GM10266 (cell line): ENCODE data around the gene STXBP6.

Source experiments
- DNase-seq: peaks from one replicate; pipeline ENCODE4 v3.0.0; 2012; ENCODE audit errors: extremely low spot score
- TF ChIP-seq, protein P1 (sequence below): IDR thresholded peaks from 2 replicates; pipeline ENCODE4 v1.5.1; 2012; ENCODE audit warnings: mild to moderate bottlenecking, low read depth; ENCODE audit not compliant: control insufficient read depth, insufficient read depth; ENCODE audit errors: missing control alignments

STXBP6 gene

DNA sequence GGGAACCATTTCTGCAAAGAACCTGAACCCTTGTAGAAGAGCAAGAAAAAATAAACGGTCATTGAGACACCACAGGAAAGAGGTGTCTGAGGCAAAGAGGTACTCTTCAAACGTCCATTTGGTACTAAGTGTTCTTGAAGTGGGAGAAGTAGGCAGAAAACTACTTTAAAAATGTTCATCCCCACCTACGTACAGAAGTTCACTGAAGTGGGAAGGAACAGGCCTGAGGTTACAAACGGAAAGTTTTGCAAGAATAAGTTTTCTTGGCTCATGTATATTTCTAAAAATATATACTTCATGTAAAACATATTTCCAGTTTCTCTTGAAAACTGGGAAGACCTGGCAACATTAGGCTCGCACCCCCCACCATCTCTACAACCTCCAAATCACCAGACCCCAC, 61.2 kb downstream of the STXBP6 start:
- TF ChIP-seq, protein P1, sequence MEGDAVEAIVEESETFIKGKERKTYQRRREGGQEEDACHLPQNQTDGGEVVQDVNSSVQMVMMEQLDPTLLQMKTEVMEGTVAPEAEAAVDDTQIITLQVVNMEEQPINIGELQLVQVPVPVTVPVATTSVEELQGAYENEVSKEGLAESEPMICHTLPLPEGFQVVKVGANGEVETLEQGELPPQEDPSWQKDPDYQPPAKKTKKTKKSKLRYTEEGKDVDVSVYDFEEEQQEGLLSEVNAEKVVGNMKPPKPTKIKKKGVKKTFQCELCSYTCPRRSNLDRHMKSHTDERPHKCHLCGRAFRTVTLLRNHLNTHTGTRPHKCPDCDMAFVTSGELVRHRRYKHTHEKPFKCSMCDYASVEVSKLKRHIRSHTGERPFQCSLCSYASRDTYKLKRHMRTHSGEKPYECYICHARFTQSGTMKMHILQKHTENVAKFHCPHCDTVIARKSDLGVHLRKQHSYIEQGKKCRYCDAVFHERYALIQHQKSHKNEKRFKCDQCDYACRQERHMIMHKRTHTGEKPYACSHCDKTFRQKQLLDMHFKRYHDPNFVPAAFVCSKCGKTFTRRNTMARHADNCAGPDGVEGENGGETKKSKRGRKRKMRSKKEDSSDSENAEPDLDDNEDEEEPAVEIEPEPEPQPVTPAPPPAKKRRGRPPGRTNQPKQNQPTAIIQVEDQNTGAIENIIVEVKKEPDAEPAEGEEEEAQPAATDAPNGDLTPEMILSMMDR, result no peak
- no peak for DNase-seq

DNA sequence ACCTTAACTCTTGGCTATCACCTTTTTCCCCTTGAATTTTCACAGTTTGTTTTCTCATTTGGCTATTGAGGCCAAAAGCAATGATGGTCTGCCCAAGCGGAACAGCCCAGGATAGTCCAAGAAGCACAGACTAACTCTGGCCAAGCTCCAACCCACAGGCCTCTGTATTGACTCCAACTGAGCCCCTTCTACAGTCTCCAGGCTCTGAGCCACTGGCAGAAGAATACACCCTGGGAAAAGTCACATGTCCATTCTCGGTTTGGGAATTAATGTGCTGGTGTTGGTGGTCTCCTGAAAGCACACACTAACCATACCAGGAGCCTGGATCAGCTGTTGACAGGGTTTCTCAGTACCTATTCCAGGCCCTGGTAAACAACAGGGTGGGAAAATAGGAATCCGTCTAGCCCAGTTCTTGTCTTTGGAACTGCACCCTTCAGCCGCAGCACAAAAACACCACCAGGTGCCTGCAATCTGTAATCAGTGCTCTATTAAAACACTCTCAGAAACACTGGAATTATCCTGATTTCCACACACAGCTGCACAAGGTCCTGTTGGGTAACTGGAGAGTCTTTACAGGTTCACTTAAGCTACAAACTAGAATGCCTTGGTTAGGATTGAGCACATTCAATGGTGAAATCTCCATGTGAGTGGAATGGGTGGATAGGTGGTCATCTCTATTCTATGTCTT, 63.6 kb downstream of the STXBP6 start:
- TF ChIP-seq, protein P1, result no peak
- no peak for DNase-seq

DNA sequence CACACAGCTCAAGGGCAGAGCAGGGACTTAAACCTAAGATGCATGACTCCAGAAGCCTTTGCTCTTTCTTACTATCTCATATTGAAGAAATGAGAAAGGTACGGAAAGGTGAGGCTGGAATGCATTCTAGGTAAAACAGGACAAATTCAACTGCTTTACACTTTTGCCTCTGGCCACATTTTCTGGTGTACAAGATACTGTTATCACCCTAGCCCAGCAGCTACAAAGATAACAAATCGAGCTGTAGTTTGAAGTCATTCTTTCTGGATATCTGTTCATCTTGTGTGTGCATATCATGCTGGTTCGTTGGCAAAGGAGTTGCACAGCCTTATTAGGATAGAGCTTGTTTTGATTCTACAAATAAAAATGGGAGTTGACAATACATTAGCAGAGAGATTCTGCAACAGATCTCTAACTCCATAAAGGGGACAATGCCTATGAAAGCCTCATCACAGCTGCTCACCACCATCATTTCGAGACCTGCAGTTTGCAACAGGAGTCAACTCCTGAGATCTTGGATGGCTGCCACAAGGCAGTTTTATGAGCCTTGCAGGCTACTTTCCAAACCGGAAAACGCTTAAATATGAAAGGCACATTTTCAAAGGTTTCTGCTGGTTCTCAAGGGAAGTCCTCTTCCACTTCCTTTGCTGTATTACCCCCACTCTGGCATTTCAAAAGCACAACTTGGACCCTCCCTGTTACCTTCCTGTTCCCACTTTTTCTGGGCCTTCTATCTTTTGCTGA, 64.9 kb downstream of the STXBP6 start:
- DNase-seq, result no peak
- TF ChIP-seq, protein P1, result no peak

DNA sequence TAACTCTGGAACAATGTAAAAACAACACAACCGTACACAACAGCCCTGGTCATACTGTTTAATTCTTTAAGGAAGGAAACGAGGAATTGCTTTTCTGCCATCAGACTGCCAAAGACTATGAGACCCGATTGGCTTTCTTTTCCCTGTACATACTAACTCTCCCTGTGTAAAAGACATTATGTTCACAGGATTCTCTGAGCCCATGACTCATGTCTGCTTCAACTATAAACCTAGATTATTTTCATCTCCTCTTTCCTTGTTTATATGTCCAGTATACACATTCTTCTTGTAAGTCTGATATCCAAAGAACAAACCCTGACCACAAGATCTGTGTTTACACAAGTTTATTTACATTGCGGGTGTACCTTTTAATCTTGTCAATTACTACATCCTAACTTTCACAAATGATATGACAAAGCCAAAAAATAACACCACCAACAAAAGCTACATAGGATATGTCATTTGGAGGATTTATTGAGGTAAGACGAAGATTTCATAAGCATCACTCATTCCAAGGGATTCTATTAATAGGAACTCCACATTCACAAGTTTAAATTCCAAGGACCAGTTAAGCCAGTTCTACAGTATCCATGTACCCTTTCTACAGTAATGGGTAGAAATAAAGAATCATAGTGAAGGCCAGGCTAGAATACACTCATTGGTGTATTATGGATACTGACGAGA, 67.3 kb downstream of the STXBP6 start:
- TF ChIP-seq, protein P1, result no peak
- no peak for DNase-seq

DNA sequence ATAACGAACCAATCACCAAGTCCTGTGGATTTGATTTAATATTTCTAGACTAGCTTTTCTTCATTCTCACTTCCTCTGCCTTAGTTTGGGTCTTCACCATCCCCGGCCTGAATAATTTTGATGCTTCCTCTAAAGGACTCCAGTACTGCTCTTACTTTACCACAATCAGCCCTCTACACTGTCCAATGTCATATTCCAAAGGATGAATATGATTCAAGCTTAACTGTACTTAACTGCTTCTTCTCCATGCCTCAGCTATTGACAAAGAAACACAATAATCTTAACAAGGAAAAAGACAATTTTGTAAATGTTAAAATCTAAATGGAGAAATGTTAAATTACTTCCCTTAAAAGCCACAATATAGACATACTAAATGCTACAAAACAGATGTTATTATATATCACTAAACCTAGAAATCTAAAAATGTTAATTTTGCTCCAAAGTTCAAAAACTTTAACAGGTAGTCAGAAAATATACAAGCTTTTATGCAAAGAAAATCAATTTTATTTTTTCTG, 70.2 kb downstream of the STXBP6 start:
- no peak for DNase-seq
- TF ChIP-seq, protein P1, result no peak

DNA sequence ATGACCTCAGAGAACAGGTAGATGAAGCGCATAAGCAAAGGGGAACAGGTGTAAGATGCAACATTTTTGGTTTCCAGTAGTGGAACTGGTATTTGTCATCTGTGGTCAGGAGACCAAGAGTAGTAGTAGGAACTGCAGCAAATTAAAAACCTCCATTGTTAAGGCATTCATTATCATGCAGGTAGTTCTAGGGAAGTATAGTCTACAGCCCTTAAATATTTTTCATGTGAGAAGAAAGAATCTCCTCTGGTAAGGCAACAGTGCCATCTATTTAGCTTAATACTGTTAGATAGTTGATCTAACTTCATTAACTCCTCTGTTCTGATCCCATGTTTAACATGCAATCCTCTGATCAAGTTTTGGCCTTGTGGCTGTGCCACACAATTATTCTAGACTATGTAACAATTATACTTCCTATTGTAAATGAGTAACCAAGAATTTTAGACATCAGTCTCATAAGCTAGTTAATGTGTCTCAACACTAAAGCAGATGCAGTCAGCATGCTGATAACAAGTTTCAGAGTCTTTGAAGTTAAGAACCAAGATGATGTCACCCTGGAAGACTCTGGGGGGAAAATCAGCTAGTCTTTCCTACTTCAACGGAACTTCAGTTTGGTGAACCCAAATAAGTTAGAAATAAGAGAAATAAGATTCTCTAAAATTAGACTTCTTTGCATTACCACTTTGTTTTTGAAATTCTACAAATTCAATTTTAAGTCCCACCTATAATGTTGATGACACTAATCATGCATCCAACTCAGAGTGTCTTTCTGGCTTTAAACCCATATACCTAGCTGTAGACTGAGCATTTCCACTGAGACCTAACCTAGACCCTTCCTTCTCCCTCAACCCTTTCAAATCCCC, 70.9 kb downstream of the STXBP6 start:
- no peak for DNase-seq
- TF ChIP-seq, protein P1, result no peak
